GM23338 (cell line): ENCODE measurements around the gene CUX1. TPM values are rescaled to one million over a fixed set of nuclear protein-coding genes. Genes with fewer than 3 reads are reported as not detected.
A peak's percentile ranks its signal among the peaks of the same experiment; 100 is the strongest.

ENCODE experiments used
- ATAC-seq: fragments of 200-7000 bp; cut with Tn5 transposase; 3 replicates; pipeline ENCODE4 v1.9.1; 2020
- DNase-seq: peaks from one replicate; pipeline ENCODE4 v3.0.0-alpha.2; 2015; ENCODE audit warnings: low spot score
- H2AFZ ChIP-seq: fragments of 200-600 bp; sonication (generic); 2 replicates; pipeline ENCODE4 v1.8.0; 2016; ENCODE audit warnings: antibody characterized with exemption, mild to moderate bottlenecking, moderate library complexity
- H3F3A ChIP-seq: fragments of 200-600 bp; sonication (generic); replicated peaks from 2 replicates; pipeline ENCODE4 v1.8.0; 2017; ENCODE audit warnings: antibody characterized with exemption, mixed run types, low read depth
- H3K27ac ChIP-seq: fragments of 200-600 bp; sonication (generic); 2 replicates; pipeline ENCODE4 v1.6.1; 2016; ENCODE audit warnings: low read depth
- H3K27me3 ChIP-seq: fragments of 200-600 bp; sonication (generic); 2 replicates; pipeline ENCODE4 v1.8.0; 2016; ENCODE audit warnings: mild to moderate bottlenecking, mixed run types, moderate library complexity; ENCODE audit not compliant: insufficient read depth
- H3K36me3 ChIP-seq: fragments of 200-600 bp; sonication (generic); 2 replicates; pipeline ENCODE4 v1.8.0; 2016; ENCODE audit warnings: mild to moderate bottlenecking; ENCODE audit not compliant: insufficient read depth
- H3K4me1 ChIP-seq: fragments of 200-600 bp; sonication (generic); 2 replicates; pipeline ENCODE4 v1.8.0; 2016; ENCODE audit warnings: mild to moderate bottlenecking, moderate library complexity; ENCODE audit not compliant: insufficient read depth
- H3K4me2 ChIP-seq: fragments of 200-600 bp; sonication (generic); 2 replicates; pipeline ENCODE4 v1.7.1; 2017; ENCODE audit warnings: mixed run types
- H3K4me3 ChIP-seq: fragments of 200-600 bp; sonication (generic); 2 replicates; pipeline ENCODE4 v1.6.1; 2016; ENCODE audit warnings: mixed run types
- H3K79me2 ChIP-seq: fragments of 200-600 bp; sonication (generic); replicated peaks from 2 replicates; pipeline ENCODE4 v1.8.0; 2017; ENCODE audit warnings: mild to moderate bottlenecking; ENCODE audit not compliant: insufficient read depth
- H3K9me2 ChIP-seq: fragments of 200-600 bp; sonication (generic); 2 replicates; pipeline ENCODE4 v1.8.0; 2017; ENCODE audit not compliant: insufficient read depth
- H4K20me1 ChIP-seq: fragments of 200-600 bp; sonication (generic); replicated peaks from 2 replicates; pipeline ENCODE4 v1.8.0; 2017; ENCODE audit warnings: mild to moderate bottlenecking; ENCODE audit not compliant: insufficient read depth
- H3K27ac Mint-ChIP-seq: 2 replicates; pipeline ENCODE4 v1.8.0; 2020; ENCODE audit warnings: inconsistent platforms, mild to moderate bottlenecking, moderate library complexity, mixed read lengths
- H3K27me3 Mint-ChIP-seq: 3 replicates; pipeline ENCODE4 v1.8.0; 2022; ENCODE audit warnings: low read depth, mild to moderate bottlenecking, moderate library complexity, mixed read lengths, inconsistent platforms; ENCODE audit not compliant: insufficient read depth, poor library complexity
- H3K36me3 Mint-ChIP-seq: 3 replicates; pipeline ENCODE4 v1.8.0; 2021; ENCODE audit warnings: low read depth, mild to moderate bottlenecking, inconsistent platforms, moderate library complexity, mixed read lengths
- H3K4me1 Mint-ChIP-seq: 3 replicates; pipeline ENCODE4 v1.8.0; 2020; ENCODE audit warnings: mild to moderate bottlenecking, inconsistent platforms, mixed read lengths
- H3K4me3 Mint-ChIP-seq: 3 replicates; pipeline ENCODE4 v1.8.0; 2021; ENCODE audit warnings: moderate library complexity, mild to moderate bottlenecking, inconsistent platforms, mixed read lengths
- H3K9me3 Mint-ChIP-seq: 3 replicates; pipeline ENCODE4 v1.8.0; 2020; ENCODE audit warnings: moderate library complexity, mild to moderate bottlenecking, inconsistent platforms, mixed read lengths
- CREB1 ChIP-seq: fragments of 250-450 bp; sonication (Bioruptor Pico); IDR thresholded peaks from 2 replicates; pipeline ENCODE4 v1.5.0; 2020; ENCODE audit warnings: low read depth, mild to moderate bottlenecking, moderate library complexity
- CTCF ChIP-seq, 2 experiments: fragments of 200-600 bp in 1 of 2; sonication (generic) in 1 of 2; conservative IDR thresholded peaks; 2 replicates each; pipeline versions ENCODE4 v1.5.1 to v1.6.1; 2016 to 2017; ENCODE audit warnings: antibody characterized with exemption in 2 of 2, low read depth in 2 of 2, mild to moderate bottlenecking in 2 of 2, moderate library complexity in 1 of 2
- ETS1 ChIP-seq: IDR thresholded peaks from 2 replicates; pipeline ENCODE4 v1.6.1; 2016; ENCODE audit warnings: antibody characterized with exemption
- EZH2 ChIP-seq: fragments of 200-600 bp; sonication (generic); IDR thresholded peaks from one replicate; pipeline ENCODE4 v1.8.0; 2017; ENCODE audit warnings: antibody characterized with exemption, mild to moderate bottlenecking, low read depth; ENCODE audit not compliant: unreplicated experiment
- EZH2phosphoT487 ChIP-seq: fragments of 200-600 bp; sonication (generic); IDR thresholded peaks from one replicate; pipeline ENCODE4 v1.8.1; 2018; ENCODE audit warnings: antibody characterized with exemption; ENCODE audit not compliant: unreplicated experiment
- JUNB ChIP-seq: IDR thresholded peaks from one replicate; pipeline ENCODE4 v1.6.1; 2016; ENCODE audit warnings: antibody characterized with exemption; ENCODE audit not compliant: unreplicated experiment
- NANOG ChIP-seq: IDR thresholded peaks from 2 replicates; pipeline ENCODE4 v1.6.1; 2016; ENCODE audit warnings: antibody characterized with exemption, borderline replicate concordance
- POLR2AphosphoS5 ChIP-seq: IDR thresholded peaks from 2 replicates; pipeline ENCODE4 v1.6.1; 2016; ENCODE audit warnings: antibody characterized with exemption, low read depth
- REST ChIP-seq: IDR thresholded peaks from one replicate; pipeline ENCODE4 v1.6.1; 2018; ENCODE audit warnings: antibody characterized with exemption; ENCODE audit not compliant: unreplicated experiment
- STAT1 ChIP-seq: IDR thresholded peaks from one replicate; pipeline ENCODE4 v1.6.1; 2016; ENCODE audit warnings: antibody characterized with exemption; ENCODE audit not compliant: unreplicated experiment
- ZNF114 ChIP-seq: fragments of 250-450 bp; sonication (Bioruptor Pico); IDR thresholded peaks from 2 replicates; pipeline ENCODE4 v1.5.0; 2020; ENCODE audit warnings: mild to moderate bottlenecking, moderate library complexity
- ZNF331 ChIP-seq: fragments of 250-450 bp; sonication (Bioruptor Pico); IDR thresholded peaks from 2 replicates; pipeline ENCODE4 v1.5.0; 2020; ENCODE audit warnings: low read depth, mild to moderate bottlenecking, moderate library complexity
- ZNF462 ChIP-seq: fragments of 250-450 bp; sonication (Bioruptor Pico); IDR thresholded peaks from 2 replicates; pipeline ENCODE4 v1.5.0; 2020; ENCODE audit warnings: mild to moderate bottlenecking, moderate library complexity
- polyA plus RNA-seq: library from polyadenylated mRNA; unstranded; fragments of >200 nt; fragmentation: Nextera tagmentation; extraction: Ambion mirVana; gene quantifications from 2 replicates; pipeline ENCODE4 v1.2.1, GENCODE V29; 2016
- total RNA-seq: library from RNA; depleted of rRNA; stranded (reverse); fragments of >200 nt; shearing (Covaris generic); gene quantifications from 2 replicates; pipeline ENCODE4 v1.2.3, GENCODE V29; 2014

Gene CUX1
- total and polyA plus RNA-seq, 2 experiments from 2014 or later, result 49.9 to 64.0 TPM

GRCh38 chr7:101968720-101969466 is 151.5 kb downstream of the CUX1 start:
- Histone ChIP-seq H3K9me2 (no peaks in the 10 kb centered on the region), H3K4me2 (no peak overlapping the region), H3K4me1 (peaks cover 10% of the 10 kb centered on the region; the same call in 1 of the 2 replicates), H3K36me3 (no peaks in the 10 kb centered on the region; the same call in 1 of the 2 replicates), H3K27ac (peak overlapping the region; percentile 59; the same call in 1 of the 2 replicates), H2AFZ (no peak overlapping the region), H3K4me3 (no peak overlapping the region), H3K27me3 (no peaks in the 10 kb centered on the region), H4K20me1 (peaks cover 25% of the 10 kb centered on the region), H3K79me2 (peaks cover 93% of the 10 kb centered on the region), H3F3A (no peaks in the 10 kb centered on the region)
- Mint-ChIP-seq H3K9me3 (no peaks in the 10 kb centered on the region), H3K4me1 (peaks cover 32% of the 10 kb centered on the region), H3K27me3 (peaks cover 4% of the 10 kb centered on the region), H3K27ac (no peak overlapping the region), H3K4me3 (no peak overlapping the region), H3K36me3 (0 out of 3 replicates have a peak, but pooled peaks cover 4% of the 10 kb centered on the region)
- DNase-seq (no peak), ATAC-seq (no peak)
- no peak for TF ChIP-seq POLR2AphosphoS5
- no peak for TF ChIP-seq REST
- TF ChIP-seq ETS1, result no peak
- no peak for TF ChIP-seq EZH2
- no peak for TF ChIP-seq ZNF462
- TF ChIP-seq EZH2phosphoT487, result no peak
- no peak for TF ChIP-seq CTCF (conservative IDR thresholded peaks at IDR 0.05; ENCODE audit: low read depth in 2 of 2)
- TF ChIP-seq JUNB, result no peak
- TF ChIP-seq ZNF114 (CRISPR knock-in tag), result no peak
- TF ChIP-seq CREB1 (CRISPR knock-in tag), result no peak
- no peak for TF ChIP-seq ZNF331 (CRISPR knock-in tag)
- TF ChIP-seq STAT1, result no peak
- TF ChIP-seq NANOG, result no peak
